Endometrium (tissue), 2 donors: ENCODE results near the gene COL26A1.
A peak's percentile ranks its signal among the peaks of the same experiment; 100 is the strongest.

Experiments
- FAIRE-seq: peaks from 2 replicates; lab custom pipeline; 2012; peaks lifted over from hg19 to GRCh38; lab: Jason Lieb, UNC
- donor health status: control.
- donor health status: control.

Gene COL26A1

DNA sequence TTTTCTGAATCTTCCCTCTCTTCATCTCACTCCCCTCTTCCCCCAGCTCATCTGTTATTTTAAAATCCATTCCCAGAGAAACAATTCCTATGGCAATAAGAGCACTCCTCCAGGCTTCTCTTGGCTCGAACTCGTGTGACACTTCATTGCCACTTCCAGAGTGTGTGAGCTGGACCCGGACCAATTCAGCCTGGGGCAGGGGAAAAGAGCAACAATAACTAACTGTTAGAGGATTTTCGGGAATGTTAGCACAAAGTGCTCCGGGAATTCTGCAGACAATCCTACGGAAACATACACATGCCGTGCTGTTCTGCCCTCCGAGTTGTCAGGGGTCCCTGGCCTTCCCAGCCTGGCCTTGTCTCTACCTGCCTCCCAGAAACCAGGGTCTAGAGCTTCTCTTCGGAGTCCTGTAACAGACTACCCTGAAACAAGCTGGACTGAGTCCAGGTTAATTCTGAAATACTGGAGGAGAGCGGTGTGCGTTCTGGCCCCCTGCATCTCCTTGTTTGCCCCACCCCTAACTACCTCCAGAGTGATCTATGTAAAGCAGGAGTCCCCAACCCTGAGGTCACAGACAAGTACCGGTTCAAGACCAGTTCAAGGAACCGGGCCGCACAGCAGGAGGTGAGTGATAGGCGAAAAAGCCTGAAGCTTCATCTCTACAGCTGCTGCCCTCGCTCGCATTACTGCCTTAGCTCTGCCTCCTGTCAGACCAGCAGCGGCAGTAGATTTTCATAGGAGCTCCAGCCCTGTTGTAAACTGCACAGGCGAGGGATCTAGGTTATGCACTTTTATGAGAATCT is 11.3 kb downstream of the COL26A1 start:
- FAIRE-seq = no peak

DNA sequence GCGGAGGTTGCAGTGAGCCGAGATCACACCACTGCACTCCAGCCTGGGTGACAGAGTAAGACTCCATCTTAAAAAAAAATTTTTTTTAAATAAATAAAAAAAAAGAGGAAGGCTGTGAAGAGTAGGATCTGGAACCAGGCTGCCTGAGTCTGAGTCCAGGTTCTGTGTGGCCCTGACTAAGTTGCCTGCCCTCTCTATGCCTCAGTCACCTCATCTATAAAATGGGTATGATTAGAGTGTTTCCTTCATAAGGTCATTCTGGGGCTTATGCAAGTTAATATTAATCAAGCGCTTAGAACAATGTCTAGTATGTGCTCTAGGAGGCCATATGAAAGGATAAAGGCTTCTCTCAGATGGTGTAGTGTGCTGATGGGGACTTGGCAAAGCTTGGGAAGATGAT is 12.3 kb downstream of the COL26A1 start:
- FAIRE-seq = no peak

GRCh38 chr7:101376601-101377000 is 13.9 kb downstream of the COL26A1 start:
- FAIRE-seq = no peak

GRCh38 chr7:101377189-101377736 is 14.6 kb downstream of the COL26A1 start:
- no peak for FAIRE-seq

- no peak for FAIRE-seq
Measured at GRCh38 chr7:101378751-101379174, 16.1 kb downstream of the COL26A1 start.

- FAIRE-seq = no peak
Measured at GRCh38 chr7:101379302-101379701, 16.6 kb downstream of the COL26A1 start.

- FAIRE-seq = no peak
Measured at GRCh38 chr7:101381549-101382111, 19.0 kb downstream of the COL26A1 start.

DNA sequence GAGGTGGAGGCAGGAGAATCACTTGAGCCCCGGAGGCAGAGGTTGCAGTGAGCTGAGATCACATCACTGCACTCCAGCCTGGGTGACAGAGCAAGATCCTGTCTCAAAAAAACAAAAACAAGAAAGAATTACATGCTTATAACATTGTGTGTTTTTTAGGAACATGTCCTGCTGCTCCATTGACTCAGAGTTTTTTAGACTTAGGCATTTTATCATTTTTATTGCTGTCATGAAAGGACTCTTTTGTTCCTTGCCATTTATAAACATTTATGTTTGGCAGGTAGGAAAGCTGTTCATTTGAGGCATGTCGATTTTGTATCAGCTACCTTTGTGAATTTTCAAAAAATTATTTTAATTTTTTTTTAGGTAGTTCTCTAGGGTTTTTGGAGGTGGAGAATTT is 20.3 kb downstream of the COL26A1 start:
- FAIRE-seq = peak; percentile 33

DNA sequence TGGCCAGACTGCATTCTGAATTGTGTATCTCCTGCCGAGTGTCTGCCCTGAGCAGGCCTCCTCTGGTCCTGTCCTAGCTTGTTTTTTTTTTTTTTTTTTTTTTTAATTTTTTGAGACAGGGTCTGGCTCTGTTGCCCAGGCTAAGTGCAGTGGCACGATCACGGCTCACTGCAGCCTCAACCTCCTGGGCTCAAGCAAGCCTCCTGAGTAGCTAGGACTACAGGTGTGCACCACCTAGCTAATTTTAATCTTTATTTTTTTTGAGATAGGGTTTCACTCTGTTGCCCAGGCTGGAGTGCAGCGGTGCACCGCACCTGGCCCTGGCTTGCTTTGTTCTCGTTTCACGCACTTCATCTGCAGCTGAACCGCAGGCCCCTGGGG is 23.5 kb downstream of the COL26A1 start:
- FAIRE-seq = no peak

DNA sequence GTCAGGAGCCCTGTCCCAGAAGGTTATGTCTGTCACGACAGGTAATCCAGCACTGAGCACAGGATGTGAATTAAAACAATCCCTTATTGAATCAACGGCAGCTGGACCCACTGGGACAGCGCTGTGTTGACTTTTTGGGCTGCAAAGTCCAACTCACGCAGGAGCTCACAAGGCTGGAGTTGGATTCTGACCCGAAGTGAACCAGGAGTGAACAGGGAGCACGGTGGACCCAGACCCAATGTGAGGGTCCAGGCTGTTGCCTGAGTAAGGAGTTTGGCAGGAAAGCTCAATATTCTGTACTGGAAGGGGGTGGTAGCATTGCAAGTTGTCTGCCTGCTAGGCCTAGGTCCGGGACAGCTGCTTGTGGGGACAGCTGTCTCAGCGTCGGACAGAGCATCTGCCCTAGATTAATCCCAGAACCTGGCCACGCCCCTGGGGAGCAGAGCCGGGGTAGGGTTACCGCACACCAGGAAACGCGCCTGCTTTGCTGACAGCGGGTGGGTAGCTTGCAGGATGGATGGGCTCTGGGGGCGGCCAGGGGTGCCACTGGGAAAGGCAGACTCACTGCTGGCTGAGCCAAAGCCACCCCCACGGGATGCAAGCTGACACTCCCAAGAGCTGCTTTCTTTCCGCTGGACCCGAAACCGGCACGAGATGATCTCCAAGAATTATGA is 24.0 kb downstream of the COL26A1 start:
- no peak for FAIRE-seq

DNA sequence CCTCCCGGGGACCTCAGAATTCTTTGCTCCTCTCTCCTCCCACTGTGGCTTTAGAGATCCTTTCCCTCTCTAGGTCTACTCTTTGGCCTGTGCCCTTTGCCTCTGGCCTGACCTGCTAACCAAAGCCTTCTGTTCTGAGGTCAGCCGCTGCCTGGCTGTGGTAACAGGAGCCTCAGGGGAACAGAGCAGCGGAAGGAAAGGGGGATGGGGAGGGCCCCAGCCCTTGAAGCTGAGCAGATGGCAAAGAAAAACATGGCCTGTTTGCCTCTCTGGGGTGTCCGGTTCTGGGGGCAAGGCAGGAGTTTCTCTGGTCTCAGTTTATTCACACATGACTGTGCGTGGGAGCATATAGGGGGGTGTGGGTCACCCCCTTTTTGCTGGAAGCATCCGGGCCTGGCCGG is 28.2 kb downstream of the COL26A1 start:
- FAIRE-seq = no peak

DNA sequence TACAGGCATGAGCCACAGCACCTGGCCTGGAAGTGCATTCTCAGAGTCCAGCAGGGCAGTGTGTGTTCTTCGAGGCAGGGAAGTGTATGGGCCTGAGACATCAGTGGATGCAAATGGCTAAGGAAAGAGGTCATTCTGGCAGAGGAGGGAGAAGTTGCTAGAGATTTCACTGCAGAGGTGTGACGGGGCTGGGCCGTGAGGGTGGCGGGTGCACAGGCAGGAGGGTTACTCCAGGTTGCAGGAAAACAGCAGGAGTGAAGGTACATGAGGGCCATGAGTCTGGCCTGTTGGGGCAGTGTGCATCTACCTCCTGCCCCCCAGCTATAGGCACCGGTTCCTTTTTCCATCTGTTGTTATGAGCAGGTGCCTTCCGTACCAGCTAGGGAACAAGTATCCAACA is 29.3 kb downstream of the COL26A1 start:
- no peak for FAIRE-seq

DNA sequence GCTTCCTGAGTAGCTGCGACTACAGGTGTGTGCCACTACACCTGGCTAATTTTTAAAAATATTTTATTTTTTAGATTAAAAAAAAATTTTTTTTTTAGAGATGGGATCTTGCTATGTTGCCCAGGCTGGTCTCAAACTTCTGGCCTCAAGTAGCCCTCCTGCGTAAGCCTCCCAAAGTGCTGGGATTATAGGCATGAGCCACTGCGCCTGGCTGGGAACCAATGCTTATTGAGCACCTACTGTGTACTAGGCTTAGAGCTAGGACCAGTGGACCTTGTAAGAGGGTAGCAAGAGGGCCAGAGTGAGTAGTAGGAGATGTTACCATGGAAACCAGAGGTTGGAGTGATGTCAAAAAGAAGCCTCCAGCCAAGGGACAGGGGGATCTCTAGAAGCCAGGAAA is 31.2 kb downstream of the COL26A1 start:
- no peak for FAIRE-seq

DNA sequence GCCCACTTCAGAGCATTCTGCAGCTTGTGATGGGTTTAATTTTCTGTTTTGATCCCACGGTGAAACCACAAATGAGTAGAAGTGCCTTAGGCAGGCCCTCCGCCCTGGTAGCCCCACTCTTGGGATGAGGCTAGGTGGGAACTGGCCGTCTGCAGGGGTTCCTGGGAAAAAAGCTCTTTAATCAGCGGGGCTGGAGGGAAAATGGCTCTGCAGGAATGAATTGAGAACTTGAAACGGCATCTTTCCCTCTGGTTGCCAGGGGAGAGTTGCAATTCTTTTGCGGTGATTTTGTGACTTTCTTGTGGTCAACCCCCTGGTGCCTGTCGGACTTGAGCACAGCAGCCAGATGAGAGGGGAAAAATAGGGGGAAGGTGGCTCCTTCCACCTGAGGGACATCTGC is 32.7 kb downstream of the COL26A1 start:
- FAIRE-seq = no peak

GRCh38 chr7:101397243-101397642 is 34.6 kb downstream of the COL26A1 start:
- no peak for FAIRE-seq

GRCh38 chr7:101397770-101398324 is 35.2 kb downstream of the COL26A1 start:
- FAIRE-seq = no peak

GRCh38 chr7:101398396-101399289 is 36.0 kb downstream of the COL26A1 start:
- no peak for FAIRE-seq

GRCh38 chr7:101399759-101400158 is 37.1 kb downstream of the COL26A1 start:
- FAIRE-seq = no peak

- FAIRE-seq = no peak
Measured at GRCh38 chr7:101400751-101401150, 38.1 kb downstream of the COL26A1 start.

DNA sequence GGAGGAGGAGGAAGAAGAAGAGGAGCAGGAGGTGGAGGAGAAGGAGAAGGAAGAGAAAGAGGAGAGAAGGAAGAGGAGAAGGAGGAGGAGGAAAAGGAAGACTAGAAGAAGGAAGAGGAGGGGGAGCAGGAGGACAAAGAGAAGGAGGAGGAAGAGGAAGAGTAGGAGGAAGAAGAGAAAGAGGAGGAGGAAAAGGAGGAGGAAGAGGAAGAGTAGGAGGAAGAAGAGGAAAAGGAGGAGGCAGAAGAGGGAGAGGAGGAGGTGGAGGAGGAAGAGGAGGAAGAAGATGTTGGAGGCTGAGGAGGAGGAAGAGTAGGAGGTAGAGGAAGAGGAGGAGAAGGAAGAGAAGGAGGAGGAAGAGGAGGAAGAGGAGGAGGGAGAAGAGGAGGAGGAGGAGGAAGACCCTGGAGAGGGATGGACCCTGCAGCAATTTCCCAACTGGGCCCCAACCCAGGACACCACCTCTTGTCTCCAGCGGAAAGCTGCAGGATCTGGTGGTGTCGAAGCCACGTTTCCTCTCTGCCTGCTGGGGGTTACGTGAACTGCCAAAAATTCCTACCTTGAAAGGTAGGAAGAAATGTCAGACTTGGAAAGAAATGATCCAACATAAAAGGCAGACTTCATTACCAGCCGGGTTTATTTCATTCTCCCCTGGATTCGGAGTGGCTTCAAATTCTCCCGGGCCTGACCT is 38.9 kb downstream of the COL26A1 start:
- FAIRE-seq = no peak
